ELR (cell line): ENCODE data around the gene ERN2.
A peak's percentile ranks its signal among the peaks of the same experiment; 100 is the strongest.
"Not testable (repeated sequence)": the region's sequence is repeated elsewhere in the genome, so short reads cannot be mapped to it uniquely, and the experiment has no call there.

ENCODE experiments used
- DNase-seq: peaks from one replicate; pipeline ENCODE4 v3.0.0-alpha.2; 2015; ENCODE audit warnings: low read depth

The ERN2 gene

GRCh38 chr16:23722613-23723240 lies 9.7 kb upstream of the ERN2 start:
- DNase-seq = not testable (repeated sequence)

DNA sequence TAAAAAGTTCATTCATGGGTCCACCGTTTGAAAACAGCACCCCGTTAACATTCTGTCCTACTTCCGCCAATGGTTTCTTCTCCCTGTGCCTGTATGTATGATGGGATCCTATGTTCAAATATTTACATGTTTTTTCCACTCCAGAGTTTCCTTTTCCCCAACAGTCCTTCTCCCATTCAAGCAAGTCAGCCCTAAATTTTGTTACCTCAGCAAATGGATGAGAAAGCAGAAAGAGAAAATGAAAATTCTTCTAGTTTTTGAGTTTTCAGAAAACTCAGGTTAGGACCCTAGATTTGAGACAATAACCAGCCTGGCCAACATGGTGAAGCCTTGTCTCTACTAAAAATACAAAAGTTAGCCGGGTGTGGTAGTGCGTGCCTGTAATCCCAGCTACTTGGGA lies 3.5 kb upstream of the ERN2 start:
- no peak for DNase-seq

GRCh38 chr16:23711785-23712184 lies 1.2 kb downstream of the ERN2 start:
- DNase-seq = no peak

DNA sequence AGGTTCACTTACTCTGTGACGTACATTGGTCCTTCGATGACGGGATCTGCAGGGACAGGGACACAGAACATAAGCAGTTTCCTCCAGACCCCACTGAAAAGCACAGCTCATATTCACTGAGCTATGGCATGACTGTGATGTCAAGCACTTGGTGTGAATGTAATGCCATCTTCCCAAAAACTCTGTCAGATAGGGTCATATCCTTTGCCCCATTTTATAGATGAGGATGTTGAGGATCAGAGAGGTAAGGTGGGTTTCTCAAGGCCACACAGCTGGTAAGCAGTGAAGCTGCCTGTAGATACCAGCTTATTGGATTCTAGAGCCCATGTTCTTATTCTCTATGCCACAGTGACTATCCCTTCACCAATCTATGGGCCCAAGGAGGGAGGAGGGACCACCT lies 2.5 kb downstream of the ERN2 start:
- no peak for DNase-seq

GRCh38 chr16:23710008-23710407 lies 3.0 kb downstream of the ERN2 start:
- no peak for DNase-seq

DNA sequence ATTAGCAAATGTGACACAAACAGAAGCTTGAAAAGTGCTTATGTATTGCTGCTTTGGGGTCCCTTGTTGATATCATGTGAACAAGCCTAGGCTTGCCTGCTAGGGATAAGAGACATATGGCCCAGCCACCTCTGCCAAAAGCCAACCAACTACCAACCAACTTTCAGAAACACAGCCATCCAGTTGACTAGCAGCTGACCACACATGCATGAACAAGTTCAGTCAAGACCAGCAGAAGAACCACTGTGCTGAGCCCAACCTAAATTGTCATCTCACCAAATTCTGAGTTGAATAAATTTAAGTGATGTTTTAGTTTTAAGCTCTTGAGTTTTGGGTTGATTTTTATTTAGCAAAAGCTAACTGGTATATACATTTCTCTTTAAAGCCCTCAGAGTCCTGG lies 3.5 kb downstream of the ERN2 start:
- DNase-seq = no peak

- no peak for DNase-seq
Measured at GRCh38 chr16:23706439-23706838, 6.6 kb downstream of the ERN2 start.

- DNase-seq = no peak
Measured at GRCh38 chr16:23705517-23705902, 7.5 kb downstream of the ERN2 start.

- DNase-seq = no peak
Measured at GRCh38 chr16:23704772-23705516, 8.1 kb downstream of the ERN2 start.

GRCh38 chr16:23702951-23703350 lies 10.1 kb downstream of the ERN2 start:
- DNase-seq = no peak

DNA sequence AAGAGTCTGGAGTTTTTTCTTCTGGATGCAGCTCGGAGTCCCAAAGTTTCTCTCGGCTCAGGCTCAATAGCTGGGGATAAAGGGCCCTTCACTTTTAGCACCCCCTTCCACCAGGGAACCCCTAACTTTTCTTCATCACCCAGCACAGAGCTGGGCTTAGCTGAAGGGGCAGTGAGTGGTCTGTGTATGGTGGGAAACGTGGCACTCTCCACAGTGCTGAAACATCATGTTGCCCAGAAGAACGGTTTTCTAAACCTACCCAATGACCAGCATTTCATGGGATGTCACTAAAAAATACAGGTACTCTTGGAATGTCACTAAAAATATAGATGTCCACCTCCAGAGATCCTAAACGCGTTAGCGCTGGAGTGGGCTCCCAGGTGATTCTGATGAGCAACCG lies 12.0 kb downstream of the ERN2 start:
- no peak for DNase-seq

DNA sequence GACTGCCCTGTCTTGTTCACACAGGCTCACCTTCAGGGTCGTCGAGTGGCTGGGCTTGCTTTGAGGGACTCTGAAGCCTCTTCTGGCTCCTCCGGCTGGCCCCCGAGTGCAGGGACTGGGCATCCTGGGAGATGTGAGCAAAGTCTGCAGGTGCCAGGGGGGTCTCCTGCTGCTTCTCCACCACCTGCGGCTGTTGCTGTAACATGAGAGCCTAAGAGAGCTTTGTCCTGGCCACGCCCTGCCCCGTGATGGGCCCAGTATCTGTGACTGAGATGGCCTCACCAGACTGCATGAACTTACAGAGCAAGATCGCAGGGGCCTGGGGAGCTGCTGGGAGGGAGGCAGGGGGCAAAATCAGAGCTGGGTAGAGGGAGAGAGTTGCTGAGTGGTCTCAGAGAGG lies 12.5 kb downstream of the ERN2 start:
- no peak for DNase-seq

- DNase-seq = no peak
Measured at GRCh38 chr16:23700093-23700492, 12.9 kb downstream of the ERN2 start.

DNA sequence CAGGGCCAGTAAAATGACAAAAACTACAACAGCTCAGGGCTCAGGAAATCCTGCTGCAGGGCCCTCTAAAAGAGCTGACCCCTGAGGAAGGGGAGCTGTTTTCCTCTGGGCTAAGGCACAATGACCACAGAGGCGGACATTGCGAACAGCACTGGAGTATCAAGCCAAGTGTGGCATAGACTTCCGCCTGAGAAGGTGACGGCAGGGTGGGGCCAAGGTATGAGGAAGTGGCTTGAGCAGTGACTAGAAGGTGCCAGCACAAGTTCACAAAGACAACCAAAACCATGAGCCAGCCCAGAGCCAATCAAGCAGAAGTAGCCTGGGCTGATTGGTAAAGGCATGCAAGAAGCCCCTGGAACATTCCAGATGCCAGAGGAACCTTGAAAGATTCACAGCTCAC lies 13.9 kb downstream of the ERN2 start:
- DNase-seq = no peak

DNA sequence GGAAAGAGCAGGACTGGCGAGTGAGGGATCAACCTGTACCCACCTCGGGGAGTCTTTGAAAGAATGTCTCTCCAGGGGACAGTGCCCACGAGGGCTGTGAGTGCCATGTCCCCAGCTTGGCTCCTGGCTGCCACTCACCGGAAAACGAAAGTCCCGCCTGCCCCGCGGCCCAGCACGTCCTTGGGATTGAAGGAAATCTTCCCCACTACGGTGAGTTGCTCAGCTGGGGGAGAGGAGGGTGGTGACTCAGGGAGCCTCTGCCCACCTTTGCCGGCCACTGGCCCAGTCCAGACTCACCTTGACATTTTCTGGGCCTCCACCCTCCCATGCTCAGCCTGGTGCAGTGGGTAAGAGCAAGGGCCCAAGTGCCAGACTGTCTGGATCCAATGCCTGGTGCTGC lies 17.3 kb downstream of the ERN2 start:
- no peak for DNase-seq

- DNase-seq = no peak
Measured at GRCh38 chr16:23694644-23695373, 18.2 kb downstream of the ERN2 start.

- no peak for DNase-seq
Measured at GRCh38 chr16:23694265-23694643, 18.8 kb downstream of the ERN2 start.

DNA sequence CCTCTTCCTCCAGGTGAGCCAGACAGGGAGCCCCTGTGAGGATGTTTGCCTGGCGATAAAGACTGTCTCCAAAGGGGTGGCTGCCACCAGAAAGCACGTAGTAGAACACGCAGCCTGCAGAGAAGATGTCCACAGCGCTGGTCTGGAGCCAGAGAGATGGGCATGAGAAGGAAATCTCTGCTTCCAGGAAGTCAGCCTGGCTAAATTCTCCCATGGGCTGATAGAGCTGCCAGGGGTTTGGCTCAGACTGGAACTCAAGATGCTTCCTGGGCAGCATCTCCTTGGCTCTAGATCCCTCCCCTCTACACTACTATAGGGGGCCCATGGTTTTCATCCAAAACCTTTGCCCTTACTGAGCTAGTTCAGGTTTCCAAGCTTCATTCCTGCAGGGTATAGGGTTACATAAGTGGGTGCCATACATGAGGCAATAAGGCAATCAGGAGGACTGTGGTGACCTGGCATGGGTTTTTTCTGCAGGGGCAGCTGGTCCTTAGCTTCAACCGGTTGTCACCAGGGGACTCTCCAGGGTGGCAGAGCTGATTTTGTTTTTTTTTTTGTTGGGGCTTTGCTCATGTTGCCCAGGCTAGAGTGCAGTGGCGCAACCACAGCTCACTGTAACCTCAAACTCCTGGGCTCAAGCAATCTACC lies 20.7 kb downstream of the ERN2 start:
- DNase-seq = no peak

GRCh38 chr16:23691483-23692189 lies 21.4 kb downstream of the ERN2 start:
- DNase-seq = peak; percentile 25

DNA sequence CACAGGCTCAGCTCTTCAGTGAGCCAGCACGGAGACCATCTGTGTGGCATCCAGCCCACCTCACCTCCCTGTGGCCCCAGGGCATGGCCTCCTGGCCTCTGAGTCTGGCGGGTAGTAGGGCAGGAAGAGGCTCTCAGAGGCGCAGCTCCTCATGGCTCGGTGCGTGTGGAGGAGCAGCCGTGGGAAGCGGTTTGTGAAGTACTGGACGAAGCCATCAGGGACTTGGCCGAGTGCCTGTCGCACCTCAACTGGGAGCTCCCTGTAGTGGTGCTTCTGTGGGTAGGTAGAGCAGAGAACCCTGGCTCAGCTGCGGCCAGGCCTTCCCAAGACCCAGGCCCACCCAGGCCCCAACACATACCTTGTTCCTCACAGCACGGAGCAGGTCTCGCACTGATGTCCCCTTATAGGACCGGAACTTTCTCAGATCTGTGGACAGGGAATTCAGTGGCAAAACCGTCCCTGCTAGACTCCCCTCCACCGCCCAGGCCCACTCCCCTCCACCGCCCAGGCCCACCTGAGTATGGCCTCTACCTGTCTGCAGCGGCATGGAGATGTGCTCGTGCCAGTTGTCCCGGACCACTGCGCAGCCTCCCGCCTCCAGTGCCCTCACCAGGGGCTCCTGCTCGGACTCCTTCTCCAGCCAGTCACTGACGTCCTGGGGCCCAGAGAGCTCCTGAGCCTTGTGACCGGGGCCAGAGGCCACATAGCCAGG lies 22.1 kb downstream of the ERN2 start:
- DNase-seq = no peak

- DNase-seq = no peak
Measured at GRCh38 chr16:23689442-23690187, 23.4 kb downstream of the ERN2 start.
